Measurements from ENCODE around the gene CCM2L.

The CCM2L gene

GRCh38 chr20:32067234-32067821 is 57.1 kb downstream of the CCM2L start:
- Histone ChIP-seq H3K4me3 (ENCODE audit: severe bottlenecking) (no peak overlapping the region), H3K9me3 (ENCODE audit: severe bottlenecking) (no peaks in the 10 kb centered on the region), H3K36me3 (ENCODE audit: low read depth) (no peaks in the 10 kb centered on the region), H3K4me1 (ENCODE audit: insufficient read depth, poor library complexity, severe bottlenecking) (no peaks in the 10 kb centered on the region), H3K27me3 (ENCODE audit: insufficient read depth, poor library complexity, severe bottlenecking) (peaks cover 4% of the 10 kb centered on the region), H3K27ac (ENCODE audit: poor library complexity, severe bottlenecking) (no peak overlapping the region)
- no peak for TF ChIP-seq CTCF (IDR thresholded peaks at IDR 0.05; ENCODE audit: poor library complexity, severe bottlenecking)
- ATAC-seq (ENCODE audit: low read depth), result peak; percentile 65
- DNase-seq (ENCODE audit: low spot score), result peak; percentile 60

- Histone ChIP-seq H3K27me3 (ENCODE audit: insufficient read depth, poor library complexity, severe bottlenecking) (no peaks in the 10 kb centered on the region), H3K4me3 (ENCODE audit: severe bottlenecking) (no peak overlapping the region), H3K9me3 (ENCODE audit: severe bottlenecking) (no peaks in the 10 kb centered on the region), H3K27ac (ENCODE audit: poor library complexity, severe bottlenecking) (no peak overlapping the region), H3K36me3 (ENCODE audit: low read depth) (no peaks in the 10 kb centered on the region), H3K4me1 (ENCODE audit: insufficient read depth, poor library complexity, severe bottlenecking) (no peaks in the 10 kb centered on the region)
- DNase-seq (ENCODE audit: low spot score), result peak; percentile 36
- no peak for ATAC-seq (ENCODE audit: low read depth)
- no peak for TF ChIP-seq CTCF (IDR thresholded peaks at IDR 0.05; ENCODE audit: poor library complexity, severe bottlenecking)
These were observed 57.9 kb downstream of the CCM2L start for GRCh38 chr20:32068174-32068573.

DNA sequence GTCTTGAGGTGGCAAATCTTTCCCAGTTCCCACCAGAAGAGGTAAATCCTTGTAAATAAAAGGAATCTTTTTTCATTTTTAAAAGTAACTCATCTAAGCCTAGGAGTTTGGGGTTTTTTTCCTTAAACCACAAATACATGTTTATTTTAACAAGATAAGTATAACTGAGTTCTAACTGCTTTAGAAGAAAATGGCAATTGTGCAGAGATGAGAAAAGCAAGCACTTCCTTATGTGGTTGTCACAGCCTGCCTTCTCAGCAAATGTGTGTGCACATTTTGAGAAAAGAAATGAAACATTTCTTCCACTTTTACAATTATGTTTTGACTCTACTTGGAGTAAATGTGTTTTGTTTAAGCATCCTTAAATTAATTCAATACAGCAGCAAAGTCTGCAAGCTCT is 59.5 kb downstream of the CCM2L start:
- Histone ChIP-seq H3K9me3 (ENCODE audit: severe bottlenecking) (no peaks in the 10 kb centered on the region), H3K36me3 (ENCODE audit: low read depth) (no peaks in the 10 kb centered on the region), H3K27ac (ENCODE audit: poor library complexity, severe bottlenecking) (no peak overlapping the region), H3K4me1 (ENCODE audit: insufficient read depth, poor library complexity, severe bottlenecking) (no peaks in the 10 kb centered on the region), H3K27me3 (ENCODE audit: insufficient read depth, poor library complexity, severe bottlenecking) (peaks cover 2% of the 10 kb centered on the region), H3K4me3 (ENCODE audit: severe bottlenecking) (no peak overlapping the region)
- no peak for ATAC-seq (ENCODE audit: low read depth)
- DNase-seq (ENCODE audit: low spot score), result no peak
- no peak for TF ChIP-seq CTCF (IDR thresholded peaks at IDR 0.05; ENCODE audit: poor library complexity, severe bottlenecking)

- no peak for TF ChIP-seq CTCF (IDR thresholded peaks at IDR 0.05; ENCODE audit: poor library complexity, severe bottlenecking)
- no peak overlapping the region for H3K4me3 ChIP-seq (ENCODE audit: severe bottlenecking)
- H3K27ac ChIP-seq (ENCODE audit: poor library complexity, severe bottlenecking), result no peak overlapping the region
- H3K9me3 ChIP-seq (ENCODE audit: severe bottlenecking), result no peaks in the 10 kb centered on the region
- DNase-seq (ENCODE audit: low spot score) (no peak), ATAC-seq (ENCODE audit: low read depth) (no peak)
- H3K36me3 ChIP-seq (ENCODE audit: low read depth), result no peaks in the 10 kb centered on the region
- H3K27me3 ChIP-seq (ENCODE audit: insufficient read depth, poor library complexity, severe bottlenecking), result peaks cover 5% of the 10 kb centered on the region
- H3K4me1 ChIP-seq (ENCODE audit: insufficient read depth, poor library complexity, severe bottlenecking), result no peaks in the 10 kb centered on the region
These were observed 60.0 kb downstream of the CCM2L start for GRCh38 chr20:32070282-32070681.

DNA sequence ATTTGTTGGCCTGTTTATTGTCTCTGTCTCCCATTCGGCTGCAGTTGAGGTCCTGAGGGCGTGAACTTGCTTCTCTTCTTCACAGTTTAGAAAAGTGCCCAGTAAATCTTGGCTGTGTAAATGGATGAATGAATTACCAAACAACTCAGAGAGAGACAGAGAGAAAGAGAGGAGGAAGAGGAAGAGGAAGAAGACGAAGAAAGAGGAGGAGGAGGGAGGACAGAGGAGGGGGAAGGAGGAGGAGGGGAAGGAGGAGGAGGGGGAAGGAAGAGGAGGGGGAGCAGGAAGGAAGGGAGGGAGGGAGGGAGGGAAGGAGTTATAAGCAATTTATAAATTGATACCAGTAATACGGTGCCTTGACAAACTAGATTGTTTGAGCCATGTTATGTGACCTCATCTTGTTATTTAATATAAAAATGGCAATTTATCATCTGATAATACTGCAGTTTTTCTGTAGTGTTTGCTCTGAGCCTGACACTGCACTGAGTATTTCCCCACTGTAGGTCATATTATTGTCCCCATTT is 60.5 kb downstream of the CCM2L start:
- DNase-seq (ENCODE audit: low spot score), result no peak
- H3K36me3 ChIP-seq (ENCODE audit: low read depth), result no peaks in the 10 kb centered on the region
- no peaks in the 10 kb centered on the region for H3K9me3 ChIP-seq (ENCODE audit: severe bottlenecking)

More for the DNA sequence above, 60.5 kb downstream of the CCM2L start:
- peaks cover 5% of the 10 kb centered on the region for H3K27me3 ChIP-seq (ENCODE audit: insufficient read depth, poor library complexity, severe bottlenecking)
- no peak for ATAC-seq (ENCODE audit: low read depth)
- H3K4me3 ChIP-seq (ENCODE audit: severe bottlenecking), result no peak overlapping the region
- H3K4me1 ChIP-seq (ENCODE audit: insufficient read depth, poor library complexity, severe bottlenecking), result no peaks in the 10 kb centered on the region
- no peak for TF ChIP-seq CTCF (IDR thresholded peaks at IDR 0.05; ENCODE audit: poor library complexity, severe bottlenecking)
- no peak overlapping the region for H3K27ac ChIP-seq (ENCODE audit: poor library complexity, severe bottlenecking)
